NCI-H1436 treated with DMSO at 0.1 percent for 48 hours (cell line): Measurements from ENCODE around the gene IGSF9B.

ENCODE experiments used
- DNase-seq: peaks from one replicate; lab custom pipeline; 2025; lab: John Stamatoyannopoulos, UW

IGSF9B gene

DNA sequence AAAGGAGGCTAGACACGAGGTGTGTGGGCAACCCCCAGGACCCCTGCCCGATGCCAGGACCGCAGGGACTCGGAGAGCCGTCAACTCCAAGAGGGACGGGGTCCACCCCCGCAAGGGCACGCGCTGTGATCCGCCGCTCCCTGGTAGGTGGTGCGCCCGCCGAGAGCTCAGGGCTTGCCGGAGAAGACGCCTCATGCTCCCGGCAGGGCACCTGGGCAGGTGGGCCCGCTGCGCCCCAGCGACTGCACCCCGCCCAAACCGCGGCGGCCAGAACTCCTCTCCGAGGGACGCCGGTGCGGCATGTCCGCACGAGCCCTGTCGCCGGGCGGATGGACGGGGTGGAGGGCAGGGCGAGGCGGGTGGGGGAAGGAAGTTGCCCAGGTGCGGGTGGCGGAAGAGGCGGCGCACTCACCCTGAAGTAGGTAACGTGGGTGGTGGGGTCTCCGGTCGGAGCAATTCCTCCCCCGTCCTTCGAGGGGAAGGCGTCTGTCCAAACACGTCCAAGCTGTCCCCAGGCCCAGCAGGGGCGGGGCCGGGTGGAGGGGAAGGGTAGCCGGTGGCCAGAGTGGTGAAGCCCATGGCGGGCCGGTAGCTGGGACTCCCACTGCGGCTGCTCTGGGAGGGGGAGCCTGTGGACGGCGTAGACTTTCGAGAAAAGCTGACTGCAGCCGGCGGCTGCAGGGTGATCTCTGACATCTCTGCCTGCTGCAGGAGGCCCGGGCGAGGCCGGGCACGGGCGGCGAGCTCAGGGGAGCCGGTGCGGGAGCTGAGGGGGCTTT is 37.2 kb downstream of the IGSF9B start:
- no peak for DNase-seq

DNA sequence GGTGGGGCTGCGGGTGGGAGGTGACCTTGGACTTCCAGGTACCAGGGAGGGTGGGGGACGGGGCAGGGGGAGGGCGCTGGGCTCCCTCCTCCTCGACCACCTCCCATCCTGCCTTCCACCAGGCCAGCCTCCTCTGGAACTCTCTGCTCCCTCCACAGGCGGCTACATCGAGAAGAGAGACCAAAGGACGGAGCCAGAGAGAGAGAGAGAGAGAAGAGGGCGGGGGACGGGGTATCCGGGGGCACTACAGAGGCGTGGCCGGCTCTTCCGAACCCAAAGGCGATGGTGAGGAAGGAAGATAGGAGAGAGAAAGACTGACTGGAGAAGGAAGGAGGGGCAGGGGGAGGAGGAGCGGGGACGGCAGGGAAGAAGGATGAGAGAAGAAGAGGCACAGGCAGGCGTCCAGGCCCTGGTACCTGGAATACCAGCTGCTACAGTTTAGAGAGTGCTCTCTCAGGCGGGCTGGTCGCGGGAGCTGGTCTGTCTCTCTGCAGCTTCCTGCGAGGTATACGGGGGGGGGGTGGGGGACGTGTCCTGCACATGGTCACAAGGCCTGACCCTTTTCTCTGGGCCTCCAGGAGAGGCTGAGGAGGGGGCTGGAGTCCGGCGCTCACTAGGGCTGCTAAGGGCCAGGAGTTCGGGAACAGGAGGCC is 38.0 kb downstream of the IGSF9B start:
- no peak for DNase-seq

DNA sequence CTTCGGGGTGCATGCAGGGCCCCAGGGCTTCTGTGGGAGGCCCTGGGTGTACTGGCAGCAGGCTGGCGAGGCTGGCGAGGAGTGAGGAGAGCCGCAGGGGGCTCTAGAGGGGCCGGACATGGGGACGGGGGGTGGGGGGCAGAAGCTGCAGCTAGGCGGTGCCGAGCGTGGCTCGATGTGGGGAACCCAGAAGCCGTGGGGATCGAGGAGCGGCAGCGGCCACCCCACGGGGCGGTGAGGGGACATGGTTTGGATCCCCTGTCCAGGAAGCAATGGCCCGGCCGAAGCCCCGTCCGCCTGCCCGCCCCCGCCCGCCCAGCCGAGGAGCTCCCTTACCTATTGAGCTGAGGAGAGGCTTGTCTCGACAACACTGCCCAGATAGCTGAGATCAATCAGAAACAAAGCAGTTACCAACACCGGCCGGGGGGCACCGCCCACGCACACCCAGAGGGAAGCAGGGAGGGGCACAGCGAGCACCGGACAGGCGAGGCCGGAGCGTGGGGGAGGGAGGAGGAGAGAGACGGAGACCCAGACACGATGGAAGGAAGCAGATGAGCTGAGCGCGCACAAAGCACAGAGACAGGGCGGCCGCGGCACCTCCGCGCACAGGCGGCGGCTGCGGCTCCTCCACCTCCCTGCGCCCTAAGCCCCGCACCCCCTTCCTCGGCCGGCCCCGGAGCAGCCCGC is 38.7 kb downstream of the IGSF9B start:
- no peak for DNase-seq

DNA sequence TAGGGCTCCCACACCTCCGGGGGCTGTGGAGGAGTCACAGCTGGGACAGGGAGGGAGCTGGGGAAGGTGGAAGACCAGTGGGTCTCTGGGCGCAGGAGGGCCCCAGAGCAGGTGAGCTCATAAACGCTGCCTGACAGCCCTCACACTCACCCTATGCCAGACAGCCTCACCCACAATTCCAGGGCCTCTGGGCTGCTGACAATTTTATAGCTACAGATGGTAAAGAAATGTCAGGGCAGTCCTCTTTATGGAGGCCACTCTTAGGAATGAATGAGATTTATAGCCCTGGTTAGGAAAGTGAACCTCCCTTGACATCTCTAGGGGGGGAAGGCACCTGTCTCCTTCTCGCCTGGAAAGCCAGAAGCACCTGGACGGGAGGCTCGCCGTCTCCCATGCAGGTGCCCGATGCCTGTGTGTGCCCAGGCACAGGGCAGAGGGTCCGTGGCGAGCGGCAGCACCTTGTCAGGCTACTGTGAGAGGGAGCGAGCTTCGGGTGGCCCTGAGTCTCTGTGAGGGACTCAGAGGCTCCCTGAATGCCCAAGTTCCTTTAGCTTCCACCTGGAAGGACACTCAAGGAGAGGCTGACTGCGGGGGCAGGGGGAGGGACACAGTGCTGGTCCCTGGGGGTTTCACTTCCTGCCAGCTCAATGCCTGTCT is 39.9 kb downstream of the IGSF9B start:
- DNase-seq: no peak

DNA sequence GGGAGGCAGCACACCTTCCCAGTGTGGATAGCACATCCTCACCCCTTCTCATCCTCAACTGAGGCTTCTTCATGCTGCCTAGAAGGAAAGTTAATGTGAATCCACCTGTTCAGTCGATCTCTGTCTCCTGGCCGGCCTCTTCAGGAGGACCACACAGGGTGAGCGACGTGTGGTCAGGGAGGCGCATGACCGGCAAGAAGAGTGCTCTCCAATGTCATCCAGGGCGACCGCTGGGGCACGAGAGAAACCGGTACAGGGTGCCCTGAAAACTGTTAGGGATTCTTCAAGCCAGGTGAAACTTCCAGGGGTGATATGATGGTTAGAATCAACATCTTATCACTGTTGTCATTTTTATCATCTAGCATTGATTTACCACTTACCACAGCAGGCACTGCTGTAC is 43.0 kb downstream of the IGSF9B start:
- no peak for DNase-seq

DNA sequence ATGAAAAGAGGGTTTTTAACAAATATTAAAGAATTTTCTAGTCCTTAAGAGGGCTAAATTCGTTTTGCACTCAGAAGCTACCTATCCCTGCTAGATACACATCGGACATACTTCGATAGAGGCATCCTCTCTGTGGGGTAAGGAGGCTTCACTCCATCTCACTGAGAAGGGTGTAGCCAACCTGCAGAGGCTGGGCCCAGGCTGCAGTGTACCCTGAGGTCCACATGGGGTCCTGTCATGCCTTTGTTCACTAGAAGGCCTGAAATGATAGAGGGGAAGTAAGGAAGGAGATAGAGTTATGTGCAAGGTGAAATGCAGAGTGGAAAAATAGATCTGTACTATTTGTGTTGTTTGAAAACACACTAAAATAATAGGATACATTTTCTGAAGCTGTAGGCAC is 45.6 kb downstream of the IGSF9B start:
- DNase-seq: no peak

DNA sequence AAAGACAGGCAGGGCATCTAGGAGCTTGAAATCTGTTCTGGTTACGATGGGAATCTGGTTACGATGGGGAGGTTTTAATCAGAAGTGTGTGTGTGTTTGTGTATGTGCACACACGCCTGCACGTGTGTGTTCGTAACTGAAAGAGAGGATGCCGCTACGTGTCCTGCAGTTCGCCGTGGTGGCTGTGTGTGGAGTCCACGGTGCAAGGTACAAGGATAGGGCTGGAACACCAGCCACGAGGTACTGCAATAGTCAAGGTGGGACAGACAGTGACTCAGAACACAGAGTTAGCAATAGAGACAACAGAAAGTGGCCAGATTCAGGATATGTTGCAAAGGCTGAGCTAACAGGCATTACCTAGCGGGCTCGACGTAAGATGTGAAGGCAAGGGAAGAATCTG is 46.7 kb downstream of the IGSF9B start:
- no peak for DNase-seq

DNA sequence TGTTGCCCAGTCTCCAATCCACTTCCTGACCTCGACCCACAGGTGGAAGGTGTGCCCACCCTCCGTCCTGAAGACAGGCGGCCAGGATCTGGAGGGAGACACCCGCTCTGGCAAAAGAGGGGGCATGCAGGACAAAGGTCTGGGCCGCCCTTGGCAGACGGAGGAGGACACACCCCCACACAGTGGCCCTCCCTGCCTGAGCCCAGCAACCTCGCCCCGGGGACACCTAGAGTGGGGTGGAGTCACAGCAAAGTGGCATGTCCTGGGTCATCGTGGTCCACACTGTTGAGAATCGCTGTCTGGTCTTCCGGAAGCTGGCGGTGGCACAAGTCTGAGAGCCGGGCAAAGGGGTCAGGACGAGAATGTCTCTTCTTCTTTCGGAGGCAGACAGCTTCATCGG is 47.9 kb downstream of the IGSF9B start:
- DNase-seq: no peak

DNA sequence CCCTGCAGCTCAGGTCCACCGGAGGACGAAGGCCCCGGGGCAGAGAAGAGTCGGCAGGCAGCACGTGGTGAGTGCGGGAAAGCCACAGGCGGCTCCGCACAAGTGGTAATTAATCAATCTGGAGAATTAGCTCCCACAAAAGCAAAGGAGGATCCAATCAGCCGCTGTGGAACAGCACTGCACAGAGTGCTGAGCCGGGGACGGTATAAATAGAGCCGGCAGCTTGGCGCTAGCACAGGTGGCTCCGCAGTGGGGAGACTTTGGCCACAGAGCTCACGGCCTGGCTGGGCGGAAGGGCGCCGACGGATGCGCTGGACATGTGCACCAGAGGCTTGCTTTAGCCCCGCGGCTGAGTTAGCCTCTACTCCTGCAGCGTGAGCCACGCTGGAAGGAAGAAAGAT is 48.9 kb downstream of the IGSF9B start:
- no peak for DNase-seq

DNA sequence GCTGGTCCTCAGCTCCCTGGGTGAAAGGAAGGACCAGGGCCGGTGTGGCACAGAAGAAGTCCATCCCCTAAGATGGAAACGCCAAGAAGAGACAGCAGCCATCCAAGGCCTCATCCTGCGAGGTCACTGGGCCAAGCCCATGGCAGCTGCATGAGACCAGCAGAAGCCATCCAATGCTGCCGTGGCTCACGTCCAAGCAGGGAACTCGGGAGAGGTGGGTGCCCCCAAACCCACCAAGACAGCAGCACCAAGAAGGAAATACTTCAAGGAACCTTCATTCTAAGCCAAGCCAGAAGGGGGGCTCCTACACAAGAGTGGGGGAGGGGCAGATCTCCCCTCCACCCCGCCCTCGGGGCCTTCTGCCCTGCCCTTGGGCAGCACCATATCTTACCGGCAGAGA is 49.6 kb downstream of the IGSF9B start:
- DNase-seq: no peak

DNA sequence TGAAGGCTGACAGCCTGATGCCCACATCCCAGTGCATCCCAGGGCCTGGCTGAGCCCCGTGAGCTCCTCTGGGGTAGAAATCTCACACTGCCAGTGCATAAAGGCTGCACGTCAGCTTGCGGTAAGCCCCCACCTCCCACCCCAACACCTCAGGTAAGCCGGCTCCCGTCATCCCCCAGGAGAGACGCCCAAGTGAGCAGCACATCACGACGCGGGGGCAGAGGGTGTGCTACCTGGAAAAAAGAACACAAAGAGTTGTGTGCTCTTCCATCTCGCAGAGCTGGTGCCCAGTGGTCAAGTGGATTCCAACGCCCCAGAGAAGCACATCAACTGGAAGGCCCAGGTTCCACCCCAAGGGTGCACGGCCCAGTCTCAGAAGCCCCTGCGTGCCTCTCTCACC is 50.0 kb downstream of the IGSF9B start:
- no peak for DNase-seq

DNA sequence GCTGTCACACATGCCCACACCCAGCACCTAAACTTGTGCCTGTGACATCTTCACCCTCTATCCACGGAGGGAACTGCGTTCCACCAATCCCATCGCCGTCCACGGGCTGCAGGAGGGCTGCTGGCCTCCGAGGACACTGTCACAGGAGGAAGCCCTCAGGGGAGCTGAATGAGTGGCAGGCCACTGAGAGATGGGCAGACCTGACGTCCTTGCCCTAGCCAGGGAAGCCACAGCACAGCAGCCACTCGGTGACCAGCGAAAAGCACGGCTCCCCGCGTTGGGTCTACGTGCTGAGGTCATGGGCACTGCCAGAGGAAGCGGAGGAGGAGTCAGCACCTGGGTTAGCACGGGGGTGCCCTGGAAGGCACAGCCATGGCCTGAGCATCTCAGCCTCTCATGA is 50.5 kb downstream of the IGSF9B start:
- DNase-seq: no peak

DNA sequence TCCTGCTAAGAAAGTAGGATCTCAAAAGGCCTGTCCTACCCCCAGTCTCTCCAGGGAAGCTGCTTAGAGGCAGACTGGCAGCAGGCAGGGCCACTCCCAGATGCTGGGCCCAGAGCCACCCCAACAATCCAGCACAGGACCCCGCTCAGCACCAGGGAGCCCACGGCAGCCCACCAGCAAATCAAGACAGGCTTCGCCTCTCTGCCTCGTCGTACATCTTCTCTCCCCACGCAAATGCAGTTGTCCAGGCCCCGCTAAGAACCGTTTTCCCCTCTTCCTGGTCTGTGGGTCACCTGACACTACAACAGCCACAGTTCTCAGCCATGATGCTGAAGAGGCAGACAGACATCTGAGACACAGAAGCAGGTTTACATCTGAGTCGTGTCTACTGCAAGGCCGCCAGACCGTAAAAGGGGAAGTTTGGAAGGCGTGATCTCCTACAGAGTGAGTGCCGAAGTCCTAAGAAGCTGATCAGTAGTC is 51.1 kb downstream of the IGSF9B start:
- no peak for DNase-seq

DNA sequence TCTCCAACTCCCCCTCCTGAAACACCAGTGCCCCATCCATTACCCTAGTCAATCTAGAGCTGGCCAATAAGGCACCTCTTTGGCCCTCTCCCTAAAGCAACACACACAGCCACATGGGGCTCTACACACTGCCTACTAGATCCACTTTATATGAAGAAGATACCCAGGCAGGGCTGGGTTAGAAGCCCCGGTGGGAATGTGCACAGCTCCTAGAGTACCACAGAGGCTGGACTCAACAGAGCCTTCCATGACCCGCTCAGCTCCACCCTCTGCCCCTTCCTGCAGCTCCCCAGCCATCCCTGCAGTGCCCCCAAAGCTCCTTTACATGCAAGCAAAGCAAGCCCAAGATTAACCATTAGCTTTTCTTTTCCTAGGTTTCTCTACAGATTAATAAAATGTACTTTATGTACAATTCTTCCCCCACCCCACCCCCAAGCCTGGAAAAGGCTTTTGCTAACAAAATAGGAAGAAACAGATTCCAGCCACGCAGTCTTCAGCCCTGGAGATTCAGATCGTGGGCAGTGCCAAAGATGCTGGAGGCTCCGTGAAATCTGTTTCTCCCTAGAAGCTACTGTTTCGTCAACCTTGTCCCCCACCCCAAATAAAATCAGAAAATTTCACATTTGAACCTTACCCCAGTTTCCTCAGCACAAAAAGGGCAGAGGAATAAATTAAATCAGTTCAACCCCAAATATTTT is 51.8 kb downstream of the IGSF9B start:
- DNase-seq: no peak

DNA sequence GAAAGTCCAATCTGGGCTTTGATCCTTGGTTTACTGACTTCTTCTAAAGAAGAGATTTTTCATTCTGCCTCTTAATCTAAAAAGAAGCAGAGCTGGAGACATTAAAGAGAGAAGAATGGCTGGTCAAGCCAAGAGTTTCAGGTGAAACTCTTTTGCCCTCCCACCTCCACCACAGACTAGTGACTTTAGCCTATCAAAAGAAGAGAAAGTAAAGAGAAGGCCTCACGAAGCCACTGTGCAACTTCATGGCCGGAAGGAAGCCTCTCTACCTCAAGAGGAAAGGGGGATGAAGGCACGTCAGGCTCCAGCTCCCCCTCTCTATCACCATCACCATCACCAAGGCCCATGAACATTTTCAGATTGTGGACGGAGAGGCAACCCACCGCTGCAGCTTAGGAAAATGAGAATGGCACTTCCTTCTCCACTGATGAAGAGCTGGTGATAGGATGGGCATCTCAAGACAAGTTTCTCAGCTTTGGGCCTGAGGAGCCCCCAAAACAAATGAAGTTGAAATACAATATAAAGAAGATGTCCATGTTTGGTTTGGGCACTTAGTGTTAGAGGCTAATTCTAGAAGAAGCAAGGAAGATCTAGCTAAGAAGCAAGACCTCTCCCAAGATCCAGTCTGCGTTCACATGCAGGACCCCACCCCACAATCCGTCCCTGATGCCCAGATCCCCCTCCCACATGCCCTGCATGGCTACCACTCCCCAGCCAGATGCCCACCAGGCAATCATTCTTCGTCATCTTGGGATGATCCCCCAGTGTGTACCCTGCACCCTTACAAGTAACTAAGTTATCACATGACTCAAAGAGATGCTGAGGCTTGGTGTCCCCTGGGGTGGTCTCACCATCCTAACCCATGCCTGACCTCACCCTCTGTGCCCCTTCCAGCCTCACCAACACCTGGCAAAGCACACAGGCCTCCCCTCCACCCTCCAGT is 52.6 kb downstream of the IGSF9B start:
- DNase-seq: no peak

DNA sequence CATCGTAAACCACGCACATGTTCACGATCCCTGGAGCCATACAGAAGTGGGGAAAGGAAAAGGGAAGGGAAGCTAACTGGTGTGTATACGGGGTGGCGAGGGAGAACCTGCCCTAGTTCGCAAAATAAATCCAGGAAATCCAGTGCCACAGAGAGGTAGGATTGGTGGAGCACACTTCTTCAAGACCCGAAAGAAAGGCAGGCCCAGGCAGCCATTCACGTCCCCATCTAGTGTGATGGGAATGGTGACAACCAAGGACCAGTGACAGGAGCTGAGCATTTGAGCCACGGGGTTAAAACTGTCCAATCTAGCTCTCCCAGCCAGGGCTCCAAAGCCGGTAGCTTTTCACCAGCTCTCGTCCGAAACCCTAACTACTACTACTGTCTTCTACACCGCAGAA is 53.7 kb downstream of the IGSF9B start:
- no peak for DNase-seq

DNA sequence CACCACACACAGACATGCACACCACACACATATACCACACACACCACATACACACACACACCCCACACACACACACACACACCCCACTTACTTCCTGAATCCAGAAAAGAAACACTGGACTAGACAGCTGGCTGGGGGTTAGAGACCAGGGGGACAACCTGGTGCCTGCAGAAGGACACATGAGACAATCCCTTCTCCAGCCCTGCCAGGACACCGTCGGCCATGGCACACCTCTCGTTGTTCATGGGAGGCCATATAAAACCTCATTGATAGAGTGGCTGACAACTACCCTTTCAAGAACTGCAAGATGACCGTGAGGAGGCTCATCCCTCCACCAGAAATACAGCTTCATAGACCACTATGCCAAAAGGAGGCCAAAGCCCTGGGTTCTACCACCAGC is 54.3 kb downstream of the IGSF9B start:
- no peak for DNase-seq

DNA sequence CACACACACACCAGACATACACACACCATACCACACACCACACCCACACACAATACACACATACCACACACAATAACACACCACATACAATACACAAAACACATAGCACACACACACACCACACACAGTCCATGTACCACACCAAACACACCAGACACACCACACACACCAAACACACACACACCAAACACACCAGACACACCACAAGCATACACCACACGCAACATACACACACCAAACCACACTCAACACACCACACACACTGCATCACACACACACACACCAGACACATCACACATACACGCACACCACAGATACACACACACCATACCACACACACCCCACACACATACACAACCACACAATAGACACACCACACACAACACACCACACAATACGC is 54.8 kb downstream of the IGSF9B start:
- no peak for DNase-seq

DNA sequence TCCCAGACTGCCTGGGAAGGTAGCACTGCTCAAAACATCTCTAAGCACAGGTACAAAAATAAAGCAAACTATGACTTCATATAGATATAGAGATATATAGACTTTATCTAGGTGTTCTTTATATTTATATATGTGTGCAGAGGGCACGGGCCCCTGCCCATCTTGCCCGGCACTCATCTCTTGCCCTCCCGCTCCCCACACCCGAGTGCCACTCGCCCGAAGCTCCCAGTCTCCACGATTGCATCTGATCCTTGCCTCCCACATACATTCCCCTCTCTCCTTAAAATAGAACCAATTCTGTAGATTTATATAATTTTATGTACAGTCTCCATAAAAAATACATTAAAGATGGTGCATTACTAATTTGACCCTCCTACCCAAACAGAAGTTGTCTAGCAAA is 55.5 kb downstream of the IGSF9B start:
- no peak for DNase-seq

DNA sequence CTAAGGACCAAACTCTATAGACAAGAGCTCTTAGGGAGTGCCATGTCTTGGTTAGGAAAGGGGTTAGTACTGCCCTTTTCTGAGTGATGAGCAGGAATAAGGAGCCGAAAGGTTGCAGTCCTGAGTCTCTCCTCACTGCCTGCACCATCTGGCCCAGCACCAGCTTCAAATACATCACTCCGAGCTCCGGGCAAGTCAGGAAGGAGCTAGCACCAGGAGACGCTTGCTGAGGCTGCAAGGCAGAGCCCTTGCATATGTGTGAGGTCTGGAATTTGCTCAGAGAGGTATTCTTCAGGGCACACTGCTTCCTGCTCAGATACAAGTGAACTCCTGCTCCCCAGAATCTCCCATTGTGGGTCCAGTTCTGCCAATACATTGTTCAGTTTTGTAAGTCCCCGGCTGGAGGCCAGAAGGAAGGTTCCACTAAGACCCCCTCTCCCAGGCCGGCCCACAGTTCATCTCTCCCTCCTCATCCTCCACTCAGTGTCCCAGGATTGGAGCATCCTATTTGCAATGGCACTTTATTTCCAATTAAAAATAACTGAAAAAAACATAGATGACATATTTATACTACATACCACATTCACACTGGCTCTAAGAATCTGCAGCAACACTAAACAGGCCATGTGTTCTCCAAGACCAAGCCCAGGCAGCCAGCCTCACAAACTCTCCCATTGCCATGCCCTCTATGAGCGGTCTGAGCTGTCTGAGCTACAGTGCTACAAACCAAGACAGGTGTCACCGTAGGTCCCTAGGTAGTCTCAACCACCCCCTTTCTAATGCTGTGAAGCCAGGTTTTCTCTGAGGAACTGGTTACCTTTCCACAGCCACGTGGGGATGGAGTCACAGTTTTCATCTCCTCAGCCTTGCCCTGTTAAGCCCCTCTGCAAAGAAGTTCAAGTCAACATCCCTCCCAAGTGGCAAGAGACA is 56.3 kb downstream of the IGSF9B start:
- DNase-seq: no peak
